NT2/D1 (cell line): ENCODE data around the gene TBCA.

ENCODE experiments used
- DNase-seq: peaks from one replicate; pipeline ENCODE4 v3.0.0-alpha.2; 2011; ENCODE audit warnings: low read depth, low spot score
- H3K27me3 ChIP-seq: 2 replicates; pipeline ENCODE4 v1.6.0; 2011; ENCODE audit warnings: mild to moderate bottlenecking; ENCODE audit not compliant: insufficient read length, insufficient read depth
- H3K36me3 ChIP-seq: 2 replicates; pipeline ENCODE4 v1.6.1; 2011; ENCODE audit warnings: mild to moderate bottlenecking, low read length, mixed read lengths; ENCODE audit not compliant: insufficient read depth, insufficient read length
- H3K4me1 ChIP-seq: 2 replicates; pipeline ENCODE4 v1.5.1; 2011; ENCODE audit not compliant: insufficient read depth, insufficient read length
- H3K4me3 ChIP-seq: 2 replicates; pipeline ENCODE4 v1.5.1; 2011; ENCODE audit warnings: low read depth; ENCODE audit not compliant: insufficient read length
- H3K9ac ChIP-seq: 2 replicates; pipeline ENCODE4 v1.6.0; 2011; ENCODE audit warnings: low read depth; ENCODE audit not compliant: insufficient read length
- H3K9me3 ChIP-seq: 2 replicates; pipeline ENCODE4 v1.5.1; 2011; ENCODE audit warnings: mild to moderate bottlenecking, low read length; ENCODE audit not compliant: insufficient read depth
- SUZ12 ChIP-seq: IDR thresholded peaks from 2 replicates; pipeline ENCODE4 v1.6.1; 2011; ENCODE audit not compliant: insufficient read length, insufficient read depth; ENCODE audit errors: extremely low read depth
- YY1 ChIP-seq: IDR thresholded peaks from 2 replicates; pipeline ENCODE4 v1.6.1; 2011; ENCODE audit not compliant: insufficient read length, insufficient read depth
- ZNF274 ChIP-seq: IDR thresholded peaks from 2 replicates; pipeline ENCODE4 v1.6.1; 2011; ENCODE audit warnings: mild to moderate bottlenecking, low read depth, low read length

Gene TBCA

DNA sequence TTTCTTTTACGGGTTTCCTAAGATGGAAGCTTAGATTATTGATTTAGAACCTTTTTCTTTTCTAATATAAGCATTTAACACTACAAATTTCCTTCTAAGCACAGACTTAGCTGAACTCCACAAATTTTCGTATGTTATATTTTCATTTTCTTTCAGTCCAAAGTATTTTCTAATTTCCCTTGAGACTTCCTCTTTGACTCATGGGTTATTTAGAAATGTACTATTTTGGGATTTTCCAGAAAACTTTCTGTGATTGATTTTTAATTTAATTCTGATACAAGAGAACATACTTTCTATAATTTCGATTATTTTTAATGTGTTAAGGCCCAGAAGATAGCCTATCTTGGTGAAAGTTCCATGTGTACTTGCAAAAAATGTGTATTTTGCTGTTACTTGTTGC is 19.7 kb upstream of the TBCA start:
- no peak for TF ChIP-seq YY1
- Histone ChIP-seq H3K4me3 (no peak overlapping the region), H3K4me1 (no peaks in the 10 kb centered on the region), H3K9me3 (peaks cover 7% of the 10 kb centered on the region; the same call in 1 of the 2 replicates), H3K36me3 (no peaks in the 10 kb centered on the region), H3K9ac (no peak overlapping the region), H3K27me3 (no peaks in the 10 kb centered on the region)
- DNase-seq: no peak

DNA sequence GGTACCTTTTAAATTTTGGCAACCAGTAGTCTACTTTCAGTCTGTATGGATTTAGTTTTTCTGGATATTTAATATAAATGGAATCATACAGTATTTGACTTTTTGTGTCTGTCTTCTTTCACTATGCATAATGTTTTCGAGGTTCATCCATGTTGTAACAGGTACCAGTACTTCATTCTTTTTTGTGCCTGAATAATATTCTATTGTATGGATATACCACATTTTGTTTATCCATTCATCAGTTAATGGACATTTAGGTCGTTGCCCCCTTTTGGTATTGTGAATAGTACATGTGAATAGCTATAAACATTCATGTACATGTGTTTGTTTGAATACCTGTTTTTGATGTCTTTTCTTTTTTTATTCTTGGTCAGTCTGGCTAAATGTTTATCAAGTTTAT is 19.1 kb upstream of the TBCA start:
- TF ChIP-seq ZNF274: no peak
- no peak for TF ChIP-seq SUZ12
- no peak for TF ChIP-seq YY1
- no peak for DNase-seq
- Histone ChIP-seq H3K27me3 (no peaks in the 10 kb centered on the region), H3K4me3 (no peak overlapping the region), H3K36me3 (no peaks in the 10 kb centered on the region), H3K9me3 (peaks cover 7% of the 10 kb centered on the region; the same call in 1 of the 2 replicates), H3K4me1 (no peaks in the 10 kb centered on the region), H3K9ac (no peak overlapping the region)

DNA sequence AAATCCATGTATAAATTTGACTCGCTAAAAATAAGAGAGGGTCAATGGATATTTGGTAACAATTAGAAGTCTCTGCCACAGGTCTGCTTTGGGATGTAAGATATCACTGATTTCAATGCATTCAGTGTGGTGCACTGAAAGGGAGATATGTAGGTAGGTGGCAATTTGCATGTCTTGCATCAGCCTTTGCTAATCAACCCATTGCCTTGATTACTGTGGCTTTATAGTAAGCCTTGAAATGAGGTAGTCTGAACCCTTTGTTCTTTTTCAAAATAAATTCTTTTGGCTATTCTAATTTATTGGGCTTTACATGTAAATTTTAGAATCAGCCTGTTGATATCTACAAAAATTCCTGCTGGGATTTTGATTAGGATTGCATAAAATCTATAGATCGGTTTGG is 15.8 kb upstream of the TBCA start:
- no peak for DNase-seq
- H3K9me3 ChIP-seq: peaks cover 7% of the 10 kb centered on the region; the same call in 1 of the 2 replicates
- H3K27me3 ChIP-seq: no peaks in the 10 kb centered on the region
- no peaks in the 10 kb centered on the region for H3K36me3 ChIP-seq
- no peak overlapping the region for H3K9ac ChIP-seq
- H3K4me3 ChIP-seq: no peak overlapping the region
- H3K4me1 ChIP-seq: no peaks in the 10 kb centered on the region
- TF ChIP-seq YY1: no peak
- no peak for TF ChIP-seq ZNF274
- TF ChIP-seq SUZ12: no peak

DNA sequence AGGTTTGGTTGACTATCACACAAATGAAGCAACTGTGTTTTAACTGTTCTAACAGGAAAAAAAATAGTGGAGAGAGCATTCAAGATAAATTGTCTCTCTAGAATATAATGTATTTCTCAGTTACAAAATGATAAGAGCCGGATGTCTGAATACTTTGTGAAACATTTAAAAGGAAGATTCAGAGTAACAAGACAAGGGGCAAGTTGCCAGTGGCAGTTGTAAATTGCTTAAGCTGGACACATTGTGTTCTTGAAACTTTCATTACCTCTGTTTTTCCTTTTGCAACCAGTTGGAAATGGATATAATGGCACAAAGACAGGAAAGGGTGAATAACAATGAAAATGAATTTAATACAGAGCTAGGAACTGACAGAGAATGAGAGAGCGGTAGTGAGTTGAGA is 15.2 kb upstream of the TBCA start:
- Histone ChIP-seq H3K4me1 (no peaks in the 10 kb centered on the region), H3K36me3 (no peaks in the 10 kb centered on the region), H3K9me3 (peaks cover 7% of the 10 kb centered on the region; the same call in 1 of the 2 replicates), H3K27me3 (no peaks in the 10 kb centered on the region), H3K4me3 (no peak overlapping the region), H3K9ac (no peak overlapping the region)
- TF ChIP-seq YY1 (no peak), ZNF274 (no peak), SUZ12 (no peak)
- no peak for DNase-seq

DNA sequence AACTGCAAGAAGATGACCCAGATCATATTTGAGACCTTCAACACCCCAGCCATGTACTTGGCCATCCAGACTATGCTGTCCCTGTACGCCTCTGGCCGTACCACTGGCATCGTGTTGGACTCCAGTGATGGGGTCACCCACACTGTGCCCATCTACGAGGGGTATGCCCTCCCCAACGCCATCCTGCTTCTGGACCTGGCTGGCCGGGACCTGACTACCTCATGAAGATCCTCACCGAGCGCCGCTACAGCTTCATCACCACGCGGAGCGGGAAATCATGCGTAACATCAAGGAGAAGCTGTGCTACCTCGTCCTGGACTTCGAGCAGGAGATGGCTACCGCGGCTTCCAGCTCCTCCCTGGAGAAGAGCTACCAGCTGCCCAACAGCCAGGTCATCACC is 9.1 kb upstream of the TBCA start:
- Histone ChIP-seq H3K27me3 (no peaks in the 10 kb centered on the region), H3K36me3 (no peaks in the 10 kb centered on the region), H3K9ac (no peak overlapping the region), H3K9me3 (peaks cover 6% of the 10 kb centered on the region; the same call in 1 of the 2 replicates), H3K4me3 (no peak overlapping the region), H3K4me1 (no peaks in the 10 kb centered on the region)
- no peak for DNase-seq
- TF ChIP-seq SUZ12: no peak
- TF ChIP-seq YY1: no peak

DNA sequence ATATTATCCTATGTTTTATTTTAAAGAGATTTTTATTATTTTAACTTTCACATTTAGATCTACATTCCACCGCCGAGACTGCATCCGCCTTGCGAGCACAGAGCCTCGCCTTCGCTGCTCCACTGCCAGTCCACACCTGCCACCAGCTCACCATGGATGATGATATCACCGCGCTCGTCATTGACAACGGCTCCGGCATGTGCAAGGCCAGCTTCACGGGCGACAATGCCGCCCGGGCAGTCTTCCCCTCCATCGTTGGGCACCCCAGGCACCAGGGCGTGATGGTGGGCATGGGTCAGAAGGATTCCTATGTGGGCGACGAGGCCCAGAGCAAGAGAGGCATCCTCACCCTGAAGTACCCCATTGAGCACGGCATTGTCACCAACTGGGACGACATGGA is 8.6 kb upstream of the TBCA start:
- H3K9ac ChIP-seq: no peak overlapping the region
- H3K4me1 ChIP-seq: no peaks in the 10 kb centered on the region
- DNase-seq: no peak
- peaks cover 6% of the 10 kb centered on the region; the same call in 1 of the 2 replicates for H3K9me3 ChIP-seq
- H3K27me3 ChIP-seq: no peaks in the 10 kb centered on the region
- H3K36me3 ChIP-seq: no peaks in the 10 kb centered on the region
- no peak for TF ChIP-seq ZNF274
- TF ChIP-seq SUZ12: no peak
- no peak for TF ChIP-seq YY1
- no peak overlapping the region for H3K4me3 ChIP-seq

DNA sequence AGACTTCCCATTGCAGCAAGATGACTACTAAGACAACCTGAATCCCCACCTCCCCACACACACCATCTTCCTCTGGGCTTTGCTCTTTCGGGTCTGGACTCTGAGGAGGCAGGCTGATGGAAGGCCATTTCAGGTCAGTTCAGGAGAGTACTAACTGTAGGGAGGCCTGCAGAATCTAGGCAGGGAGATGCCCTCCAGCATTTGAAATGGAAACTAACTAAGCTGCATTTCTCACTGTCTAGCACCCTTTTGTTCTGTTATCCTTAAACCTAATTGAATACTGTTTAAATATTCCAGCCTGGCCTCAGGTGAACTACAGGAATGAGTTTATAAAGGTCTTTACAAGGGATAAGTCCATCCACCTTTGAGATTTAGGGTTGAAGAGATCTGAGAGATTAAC is 4.9 kb upstream of the TBCA start:
- TF ChIP-seq ZNF274: no peak
- TF ChIP-seq SUZ12: no peak
- no peak for TF ChIP-seq YY1
- no peaks in the 10 kb centered on the region for H3K4me1 ChIP-seq
- no peaks in the 10 kb centered on the region for H3K36me3 ChIP-seq
- no peak overlapping the region for H3K9ac ChIP-seq
- no peak for DNase-seq
- no peaks in the 10 kb centered on the region for H3K27me3 ChIP-seq
- peaks cover 6% of the 10 kb centered on the region; the same call in 1 of the 2 replicates for H3K9me3 ChIP-seq
- no peak overlapping the region for H3K4me3 ChIP-seq
